ENCODE results near the gene SUGCT. TPM values are rescaled to one million over a fixed set of nuclear protein-coding genes. Genes with fewer than 3 reads are reported as not detected.

SUGCT gene
- total and polyA plus RNA-seq, 2 of the 13 experiments (the other 11 are each of a cell fraction or from before 2014, with no cell fraction given): 10.1 to 22.2 TPM

- ATAC-seq: no peak
- in situ Hi-C loops (cut with HindIII; ENCODE audit: extremely low pct_ligation_motif_present, low pct_unique_long_range_greater_than_20kb): no loop called here
- TF ChIP-seq ZNF282 (IDR thresholded peaks at IDR 0.05; ENCODE audit: partially characterized antibody): no peak
- TF ChIP-seq MEIS2 (CRISPR knock-in tag; IDR thresholded peaks at IDR 0.05): no peak
- no peak for TF ChIP-seq AFF4 (CRISPR knock-in tag; IDR thresholded peaks at IDR 0.05)
- no peak for TF ChIP-seq MTF1 (CRISPR knock-in tag; IDR thresholded peaks at IDR 0.05)
- no peak for TF ChIP-seq ZNF891 (CRISPR knock-in tag; IDR thresholded peaks at IDR 0.05)
- TF ChIP-seq ZNF607 (CRISPR knock-in tag; IDR thresholded peaks at IDR 0.05; ENCODE audit: borderline replicate concordance): no peak
- TF ChIP-seq BCL3 (CRISPR knock-in tag; IDR thresholded peaks at IDR 0.05): no peak
- H3K4me3 ChIP-seq (replicated peaks in 1 of 3; ENCODE audit: insufficient read depth in 1 of 3, low read depth in 2 of 3, low read length in 3 of 3): no peak overlapping the region
- no peak for DNase-seq (ENCODE audit: low spot score)
- ChIA-PET CTCF (ENCODE audit: low intra/inter-chr PET ratio, low total read pairs) (no interaction called here), POLR2A (no interaction called here)
- H3K36me3 ChIP-seq (replicated peaks in 1 of 2; ENCODE audit: control insufficient read depth in 1 of 2, insufficient read depth in 2 of 2, low read length in 2 of 2): no peaks in the 10 kb centered on the region
- H3K9ac ChIP-seq (ENCODE audit: insufficient read depth, low read depth, low read length): no peak overlapping the region
- H3K27me3 ChIP-seq (ENCODE audit: control insufficient read depth in 1 of 2, insufficient read depth in 2 of 2, low read length in 2 of 2): no peaks in the 10 kb centered on the region
- intact Hi-C loops (cut with micrococcal nuclease; ENCODE audit: unreplicated experiment): no loop called here
- no TSS peak for BruUV-seq (replicated peaks)
- H3K4me1 ChIP-seq (ENCODE audit: insufficient read depth, low read length): no peaks in the 10 kb centered on the region
- H2AFZ ChIP-seq (ENCODE audit: low read length): no peak overlapping the region
- 85% methylated on average over 8 of the region's 8 CpGs for WGBS (ENCODE audit: low lambda C conversion rate)
- no peaks in the 10 kb centered on the region for H3K79me2 ChIP-seq (ENCODE audit: insufficient read depth, low read length)
- H3K4me2 ChIP-seq (ENCODE audit: low read depth, low read length): no peak overlapping the region
- no peaks in the 10 kb centered on the region for H4K20me1 ChIP-seq (ENCODE audit: insufficient read depth, low read length)
- H3K27ac ChIP-seq (ENCODE audit: extremely low read length, insufficient read depth, low read length): no peak overlapping the region
- FAIRE-seq: no peak
- no peaks in the 10 kb centered on the region for H3K9me3 ChIP-seq (ENCODE audit: low read length)
These were observed 664.9 kb downstream of the SUGCT start for GRCh38 chr7:40799493-40800403.
